Panc1 (cell line): ENCODE data around the gene SLC45A1. TPM values are rescaled to one million over a fixed set of nuclear protein-coding genes. Genes with fewer than 3 reads are reported as not detected.

Experiments used
- ATAC-seq: fragments of 200-7000 bp; cut with Tn5 transposase; 2 replicates; pipeline ENCODE4 v1.9.1; 2020; ENCODE audit warnings: mild to moderate bottlenecking, moderate library complexity
- BruUV-seq: library from RNA; stranded (reverse); fragments of 400-500 nt; replicated peaks from 2 replicates; lab custom pipeline; 2021; lab: Mats Ljungman, UMichigan
- CTCF ChIA-PET: fragments of 300-600 bp; sonication (Branson Sonifier 250); formaldehyde crosslinking; loops from one replicate; lab custom pipeline; 2022; ENCODE audit warnings: antibody characterized with exemption; lab: Charles Lee
- POLR2A ChIA-PET: fragments of 300-600 bp; sonication (Branson Sonifier 250); formaldehyde crosslinking; loops from one replicate; lab custom pipeline; 2022; ENCODE audit warnings: antibody characterized with exemption; lab: Charles Lee
- DNase-seq: peaks from one replicate; pipeline ENCODE4 v3.0.0-alpha.2; 2010; ENCODE audit warnings: low read depth, low spot score
- H3K27ac ChIP-seq: 2 replicates; pipeline ENCODE4 v1.5.1; 2011; ENCODE audit warnings: mild to moderate bottlenecking, low read length, inconsistent platforms
- H3K27me3 ChIP-seq: fragments of 200-500 bp; sonication (Bioruptor generic); 2 replicates; pipeline ENCODE4 v1.6.0; 2014; ENCODE audit warnings: low read length, inconsistent platforms; ENCODE audit not compliant: control insufficient read depth, insufficient read depth
- H3K36me3 ChIP-seq: fragments of 200-500 bp; sonication (Bioruptor generic); 2 replicates; pipeline ENCODE4 v1.5.1; 2014; ENCODE audit warnings: inconsistent platforms, mild to moderate bottlenecking, low read length, moderate library complexity; ENCODE audit not compliant: control insufficient read depth, insufficient read depth
- H3K4me1 ChIP-seq: 2 replicates; pipeline ENCODE4 v1.5.1; 2011; ENCODE audit warnings: inconsistent platforms, mild to moderate bottlenecking, low read length, moderate library complexity; ENCODE audit not compliant: control insufficient read depth, insufficient read depth
- H3K4me3 ChIP-seq, 2 experiments: 2 replicates each; pipeline ENCODE4 v1.5.1; 2011 to 2012; ENCODE audit warnings: low read depth in 2 of 2, low read length in 2 of 2, mild to moderate bottlenecking in 2 of 2, inconsistent platforms in 1 of 2, moderate library complexity in 1 of 2
- H3K9me3 ChIP-seq: fragments of 200-500 bp; sonication (Bioruptor generic); 2 replicates; pipeline ENCODE4 v1.5.1; 2014; ENCODE audit warnings: low read depth, mild to moderate bottlenecking, inconsistent platforms, low read length, moderate library complexity; ENCODE audit not compliant: control insufficient read depth, insufficient read depth
- POLR2AphosphoS5 ChIP-seq: IDR thresholded peaks from 2 replicates; pipeline ENCODE4 v1.6.1; 2012; ENCODE audit warnings: mild to moderate bottlenecking, low read depth, low read length, moderate library complexity
- REST ChIP-seq, 2 experiments: IDR thresholded peaks; 2 replicates each; pipeline ENCODE4 v1.6.1; 2011 to 2012; ENCODE audit warnings: low read depth in 2 of 2, control low read depth in 1 of 2, low read length in 1 of 2, mild to moderate bottlenecking in 1 of 2, moderate library complexity in 1 of 2; ENCODE audit not compliant: insufficient read depth in 1 of 2
- SIN3A ChIP-seq: IDR thresholded peaks from 2 replicates; pipeline ENCODE4 v1.6.1; 2012; ENCODE audit warnings: low read depth, mild to moderate bottlenecking, low read length, moderate library complexity, borderline replicate concordance; ENCODE audit not compliant: insufficient read depth
- TCF7L2 ChIP-seq: IDR thresholded peaks from 2 replicates; pipeline ENCODE4 v1.6.1; 2011; ENCODE audit warnings: mild to moderate bottlenecking, low read depth, low read length, inconsistent platforms
- in situ Hi-C: cut with HindIII; loops from 2 replicates; pipeline ENCODE4 v1.10.0; 2016; ENCODE audit warnings: low sequenced_read_pairs, low pct_unique_long_range_greater_than_20kb
- intact Hi-C: fragments of 100-400 bp; cut with micrococcal nuclease; formaldehyde crosslinking; loops from one replicate; pipeline ENCODE4 v1.10.0; 2022; ENCODE audit not compliant: unreplicated experiment
- total RNA-seq: library from RNA; stranded (reverse); gene quantifications from one replicate; pipeline ENCODE4 v1.2.1, GENCODE V29; 2021; ENCODE audit not compliant: unreplicated experiment
- TF ChIP-seq, protein P1 (sequence below): fragments of 450-650 bp; IDR thresholded peaks from 2 replicates; pipeline ENCODE4 v1.5.1; 2017; ENCODE audit warnings: mild to moderate bottlenecking

SLC45A1 gene
- total RNA-seq, 1 experiment from 2014 or later, result 11.3 TPM

GRCh38 chr1:8315573-8316475, 2.1 kb upstream of the SLC45A1 start:
- H3K4me1 ChIP-seq, result peaks cover 60% of the 10 kb centered on the region
- TF ChIP-seq POLR2AphosphoS5, result no peak
- TF ChIP-seq, protein P1, sequence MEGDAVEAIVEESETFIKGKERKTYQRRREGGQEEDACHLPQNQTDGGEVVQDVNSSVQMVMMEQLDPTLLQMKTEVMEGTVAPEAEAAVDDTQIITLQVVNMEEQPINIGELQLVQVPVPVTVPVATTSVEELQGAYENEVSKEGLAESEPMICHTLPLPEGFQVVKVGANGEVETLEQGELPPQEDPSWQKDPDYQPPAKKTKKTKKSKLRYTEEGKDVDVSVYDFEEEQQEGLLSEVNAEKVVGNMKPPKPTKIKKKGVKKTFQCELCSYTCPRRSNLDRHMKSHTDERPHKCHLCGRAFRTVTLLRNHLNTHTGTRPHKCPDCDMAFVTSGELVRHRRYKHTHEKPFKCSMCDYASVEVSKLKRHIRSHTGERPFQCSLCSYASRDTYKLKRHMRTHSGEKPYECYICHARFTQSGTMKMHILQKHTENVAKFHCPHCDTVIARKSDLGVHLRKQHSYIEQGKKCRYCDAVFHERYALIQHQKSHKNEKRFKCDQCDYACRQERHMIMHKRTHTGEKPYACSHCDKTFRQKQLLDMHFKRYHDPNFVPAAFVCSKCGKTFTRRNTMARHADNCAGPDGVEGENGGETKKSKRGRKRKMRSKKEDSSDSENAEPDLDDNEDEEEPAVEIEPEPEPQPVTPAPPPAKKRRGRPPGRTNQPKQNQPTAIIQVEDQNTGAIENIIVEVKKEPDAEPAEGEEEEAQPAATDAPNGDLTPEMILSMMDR, result no peak
- no peak for TF ChIP-seq TCF7L2
- no peak for TF ChIP-seq REST (IDR thresholded peaks at IDR 0.05; ENCODE audit: insufficient read depth in 1 of 2, low read depth in 2 of 2, low read length in 1 of 2)
- no peak for TF ChIP-seq SIN3A
- H3K9me3 ChIP-seq, result peaks cover 6% of the 10 kb centered on the region; the same call in 1 of the 2 replicates
- CTCF ChIA-PET, result interaction anchor here (0.6 to 1.4 kb wide), 9 partner anchors 25 to 1315 kb away, joined by 3 to 13 read pairs (median 4); no protein-coding TSS in a partner anchor
- in situ Hi-C loops (loop anchor here (25.0 kb wide), 1 partner anchor 229 kb away; no protein-coding TSS in a partner anchor), intact Hi-C loops (loop anchor here (2.0 to 10.0 kb wide), 4 partner anchors 221 to 341 kb away; partner anchors contain the start of gene ERRFI1)
- H3K36me3 ChIP-seq, result no peaks in the 10 kb centered on the region
- peak overlapping the region; percentile 98 for H3K27ac ChIP-seq
- POLR2A ChIA-PET, result interaction anchor here (0.6 to 1.6 kb wide), 5 partner anchors 224 to 301 kb away, joined by 3 to 8 read pairs (median 4); no protein-coding TSS in a partner anchor
- peak; percentile 19; the same call in 1 of the 2 replicates for ATAC-seq
- H3K4me3 ChIP-seq, result no peak overlapping the region
- DNase-seq, result no peak
- no TSS peak for BruUV-seq
- H3K27me3 ChIP-seq, result no peaks in the 10 kb centered on the region

DNA sequence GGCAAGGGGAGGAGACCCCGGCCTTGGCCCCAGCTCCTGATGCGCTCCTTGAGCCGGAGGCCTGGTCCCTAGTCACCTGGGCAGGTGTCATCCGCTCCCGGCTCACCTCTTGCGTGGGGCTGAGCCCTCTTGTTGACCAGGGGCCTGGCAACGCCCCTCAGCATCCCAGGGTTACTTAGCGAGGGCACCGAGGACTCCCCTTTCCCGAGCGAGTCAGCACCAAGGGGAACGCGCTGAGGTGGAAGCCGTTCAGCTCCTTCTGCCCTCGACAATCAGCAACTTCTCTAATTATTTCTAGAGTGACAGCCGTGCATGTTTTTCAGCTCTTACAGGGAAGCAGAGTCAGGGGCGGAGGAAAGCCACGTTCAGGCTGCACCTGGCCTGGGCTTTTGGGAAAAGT, 522 bp downstream of the SLC45A1 start:
- POLR2A ChIA-PET, result no interaction called here
- TF ChIP-seq REST (IDR thresholded peaks at IDR 0.05; ENCODE audit: insufficient read depth in 1 of 2, low read depth in 2 of 2, low read length in 1 of 2), result no peak
- no peak for TF ChIP-seq SIN3A
- no peak for TF ChIP-seq TCF7L2
- no peak for TF ChIP-seq POLR2AphosphoS5
- TF ChIP-seq, protein P1, result no peak
- in situ Hi-C loops, result loop anchor here (25.0 kb wide), 1 partner anchor 231 kb away; no protein-coding TSS in a partner anchor
- H3K4me1 ChIP-seq, result peaks cover 48% of the 10 kb centered on the region
- intact Hi-C loops, result loop anchor here (5.0 to 10.0 kb wide), 2 partner anchors 224 to 291 kb away; partner anchors contain the start of gene ERRFI1
- ATAC-seq (no peak), DNase-seq (no peak)
- H3K36me3 ChIP-seq, result no peaks in the 10 kb centered on the region
- CTCF ChIA-PET, result no interaction called here
- H3K9me3 ChIP-seq, result no peaks in the 10 kb centered on the region
- BruUV-seq, result no TSS peak
- peak overlapping the region; percentile 49 to 51 for H3K4me3 ChIP-seq
- H3K27ac ChIP-seq, result peak overlapping the region; percentile 87
- no peaks in the 10 kb centered on the region for H3K27me3 ChIP-seq
